ENCODE results near the gene MAPK12.

DNA sequence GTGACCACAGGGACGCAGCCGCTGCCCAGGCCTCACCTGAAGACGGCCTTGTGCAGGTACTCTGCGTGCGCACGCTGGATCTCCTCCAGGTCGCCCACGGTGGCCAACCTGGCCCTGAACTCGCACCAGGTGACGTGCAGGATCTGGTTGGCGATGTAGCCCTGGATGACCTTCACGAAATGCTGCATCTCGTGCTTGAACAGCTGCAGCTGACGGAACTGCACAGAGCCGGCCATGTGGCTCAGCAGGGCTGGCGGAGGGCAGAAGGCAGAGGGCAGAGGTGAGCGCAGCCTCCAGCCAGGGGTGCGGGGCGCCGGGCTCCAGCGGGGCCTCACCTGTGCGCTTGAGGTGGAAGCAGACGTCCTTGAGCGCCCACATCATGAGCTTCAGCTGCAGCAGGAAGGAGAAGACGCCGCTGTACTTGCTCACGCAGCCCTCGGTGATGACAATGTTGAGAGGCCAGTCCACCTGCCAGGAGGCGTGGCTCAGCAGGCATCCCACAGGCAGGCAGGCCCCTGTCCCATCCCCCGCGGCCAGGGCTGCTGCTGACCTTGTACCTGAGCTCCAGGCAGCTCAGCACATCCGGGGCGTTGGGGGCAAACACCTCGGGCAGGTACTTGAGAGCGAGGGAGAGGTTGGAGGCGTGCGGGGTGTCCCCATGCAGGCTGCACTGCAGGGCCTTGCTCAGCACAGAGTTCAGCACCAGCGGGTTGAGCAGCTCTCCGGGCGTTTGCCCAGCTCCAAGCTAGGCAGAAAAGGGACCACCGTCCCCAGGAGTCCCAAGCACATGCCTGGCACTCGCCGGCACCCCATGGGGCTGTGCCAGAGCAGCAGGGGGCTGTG is 43.1 kb downstream of the MAPK12 start:
- TF ChIP-seq, protein P1, sequence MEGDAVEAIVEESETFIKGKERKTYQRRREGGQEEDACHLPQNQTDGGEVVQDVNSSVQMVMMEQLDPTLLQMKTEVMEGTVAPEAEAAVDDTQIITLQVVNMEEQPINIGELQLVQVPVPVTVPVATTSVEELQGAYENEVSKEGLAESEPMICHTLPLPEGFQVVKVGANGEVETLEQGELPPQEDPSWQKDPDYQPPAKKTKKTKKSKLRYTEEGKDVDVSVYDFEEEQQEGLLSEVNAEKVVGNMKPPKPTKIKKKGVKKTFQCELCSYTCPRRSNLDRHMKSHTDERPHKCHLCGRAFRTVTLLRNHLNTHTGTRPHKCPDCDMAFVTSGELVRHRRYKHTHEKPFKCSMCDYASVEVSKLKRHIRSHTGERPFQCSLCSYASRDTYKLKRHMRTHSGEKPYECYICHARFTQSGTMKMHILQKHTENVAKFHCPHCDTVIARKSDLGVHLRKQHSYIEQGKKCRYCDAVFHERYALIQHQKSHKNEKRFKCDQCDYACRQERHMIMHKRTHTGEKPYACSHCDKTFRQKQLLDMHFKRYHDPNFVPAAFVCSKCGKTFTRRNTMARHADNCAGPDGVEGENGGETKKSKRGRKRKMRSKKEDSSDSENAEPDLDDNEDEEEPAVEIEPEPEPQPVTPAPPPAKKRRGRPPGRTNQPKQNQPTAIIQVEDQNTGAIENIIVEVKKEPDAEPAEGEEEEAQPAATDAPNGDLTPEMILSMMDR (IDR thresholded peaks at IDR 0.05 in 8 of 11, conservative IDR thresholded peaks at IDR 0.05 in 3 of 11) = no peak
- TF ChIP-seq POLR2AphosphoS5 (IDR thresholded peaks at IDR 0.05) = peak in 2 of 3 donors; percentile 32 to 69
